Hepatocyte (in vitro differentiated cells): ENCODE measurements around the gene MAP6. TPM values are rescaled to one million over a fixed set of nuclear protein-coding genes. Genes with fewer than 3 reads are reported as not detected.

ENCODE experiments used
- DNase-seq: peaks from one replicate; pipeline ENCODE4 v3.0.0-alpha.2; 2016; ENCODE audit warnings: low spot score
- H2AFZ ChIP-seq: fragments of 200-600 bp; sonication (generic); 2 replicates; pipeline ENCODE4 v1.6.0; 2016; ENCODE audit warnings: antibody characterized with exemption, mild to moderate bottlenecking
- H3K27ac ChIP-seq: fragments of 200-600 bp; sonication (generic); 2 replicates; pipeline ENCODE4 v1.5.1; 2016; ENCODE audit warnings: mild to moderate bottlenecking
- H3K27me3 ChIP-seq: fragments of 200-600 bp; sonication (generic); 2 replicates; pipeline ENCODE4 v1.6.1; 2016
- H3K36me3 ChIP-seq: fragments of 200-600 bp; sonication (generic); replicated peaks from 2 replicates; pipeline ENCODE4 v1.5.1; 2016; ENCODE audit warnings: low read depth; ENCODE audit not compliant: insufficient read depth
- H3K4me1 ChIP-seq: fragments of 200-600 bp; sonication (generic); 2 replicates; pipeline ENCODE4 v1.5.1; 2016; ENCODE audit warnings: mild to moderate bottlenecking, moderate library complexity; ENCODE audit not compliant: insufficient read depth
- H3K4me2 ChIP-seq: fragments of 200-600 bp; sonication (generic); 2 replicates; pipeline ENCODE4 v1.6.0; 2016
- H3K4me3 ChIP-seq: fragments of 200-600 bp; sonication (generic); 2 replicates; pipeline ENCODE4 v1.5.1; 2016; ENCODE audit warnings: mild to moderate bottlenecking
- H3K79me2 ChIP-seq: fragments of 200-600 bp; sonication (generic); 2 replicates; pipeline ENCODE4 v1.6.0; 2017; ENCODE audit warnings: mild to moderate bottlenecking
- H3K9me2 ChIP-seq: fragments of 200-600 bp; sonication (generic); replicated peaks from 2 replicates; pipeline ENCODE4 v1.6.0; 2017; ENCODE audit warnings: mild to moderate bottlenecking; ENCODE audit not compliant: insufficient read depth
- H3K9me3 ChIP-seq: fragments of 200-600 bp; sonication (generic); 2 replicates; pipeline ENCODE4 v1.5.1; 2016; ENCODE audit warnings: low read depth, mild to moderate bottlenecking
- H4K20me1 ChIP-seq: fragments of 200-600 bp; sonication (generic); 2 replicates; pipeline ENCODE4 v1.6.0; 2016; ENCODE audit warnings: mild to moderate bottlenecking; ENCODE audit not compliant: insufficient read depth, poor library complexity, severe bottlenecking
- EZH2 ChIP-seq: fragments of 200-600 bp; sonication (generic); IDR thresholded peaks from 2 replicates; pipeline ENCODE4 v1.6.1; 2016; ENCODE audit warnings: antibody characterized with exemption, mild to moderate bottlenecking, borderline replicate concordance
- EZH2phosphoT487 ChIP-seq: fragments of 200-600 bp; sonication (generic); IDR thresholded peaks from one replicate; pipeline ENCODE4 v1.6.1; 2018; ENCODE audit warnings: antibody characterized with exemption, mild to moderate bottlenecking, low read depth, moderate library complexity; ENCODE audit not compliant: unreplicated experiment, severe bottlenecking
- whole genome bisulfite sequencing: methylation state at CpG from one replicate; pipeline ENCODE4 v1.1.6; 2016; ENCODE audit warnings: low lambda C conversion rate; ENCODE audit errors: missing lambda C conversion rate; 5-methylcytosine and 5-hydroxymethylcytosine counted together
- polyA plus RNA-seq: library from polyadenylated mRNA; unstranded; fragments of >200 nt; fragmentation: Nextera tagmentation; extraction: Ambion mirVana; gene quantifications from 2 replicates; pipeline ENCODE4 v1.2.1, GENCODE V29; 2016
- total RNA-seq: library from RNA; depleted of rRNA; stranded (reverse); fragments of >200 nt; gene quantifications from 2 replicates; pipeline ENCODE4 v1.2.3, GENCODE V29; 2014
- TF ChIP-seq, protein P1 (sequence below): fragments of 200-600 bp; sonication (generic); IDR thresholded peaks from 2 replicates; pipeline ENCODE4 v1.5.1; 2016; ENCODE audit warnings: antibody characterized with exemption, mild to moderate bottlenecking; ENCODE audit not compliant: poor library complexity

Gene MAP6
- total and polyA plus RNA-seq, 2 experiments from 2014 or later = 3.8 to 6.4 TPM

DNA sequence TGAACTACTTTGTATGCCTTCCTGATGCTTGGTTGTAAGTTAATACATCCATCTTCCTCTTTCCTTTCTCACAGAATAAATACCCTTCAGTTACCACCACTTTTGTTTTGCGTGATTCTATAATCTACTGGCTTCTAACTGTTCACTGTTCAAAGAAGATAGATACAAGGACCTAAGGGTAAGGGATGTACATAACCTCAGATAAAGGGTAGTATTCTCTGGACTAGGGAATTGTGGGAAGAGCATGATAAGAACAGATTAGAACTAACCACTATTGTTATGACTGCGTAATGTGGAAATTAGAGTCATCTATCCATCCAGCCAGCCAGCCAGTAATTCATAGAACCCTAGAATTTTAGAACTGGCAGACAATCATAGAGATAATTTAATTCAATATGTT is 36.4 kb downstream of the MAP6 start:
- Histone ChIP-seq H3K27me3 (no peaks in the 10 kb centered on the region), H3K4me3 (no peak overlapping the region), H3K9me2 (no peaks in the 10 kb centered on the region), H2AFZ (no peak overlapping the region), H3K4me2 (no peak overlapping the region), H3K27ac (peak overlapping the region; percentile 91), H3K4me1 (peaks cover 21% of the 10 kb centered on the region), H3K79me2 (no peaks in the 10 kb centered on the region), H4K20me1 (no peaks in the 10 kb centered on the region), H3K9me3 (no peaks in the 10 kb centered on the region), H3K36me3 (no peaks in the 10 kb centered on the region)
- 95% methylated on average over 2 of the region's 2 CpGs for WGBS
- TF ChIP-seq, protein P1, sequence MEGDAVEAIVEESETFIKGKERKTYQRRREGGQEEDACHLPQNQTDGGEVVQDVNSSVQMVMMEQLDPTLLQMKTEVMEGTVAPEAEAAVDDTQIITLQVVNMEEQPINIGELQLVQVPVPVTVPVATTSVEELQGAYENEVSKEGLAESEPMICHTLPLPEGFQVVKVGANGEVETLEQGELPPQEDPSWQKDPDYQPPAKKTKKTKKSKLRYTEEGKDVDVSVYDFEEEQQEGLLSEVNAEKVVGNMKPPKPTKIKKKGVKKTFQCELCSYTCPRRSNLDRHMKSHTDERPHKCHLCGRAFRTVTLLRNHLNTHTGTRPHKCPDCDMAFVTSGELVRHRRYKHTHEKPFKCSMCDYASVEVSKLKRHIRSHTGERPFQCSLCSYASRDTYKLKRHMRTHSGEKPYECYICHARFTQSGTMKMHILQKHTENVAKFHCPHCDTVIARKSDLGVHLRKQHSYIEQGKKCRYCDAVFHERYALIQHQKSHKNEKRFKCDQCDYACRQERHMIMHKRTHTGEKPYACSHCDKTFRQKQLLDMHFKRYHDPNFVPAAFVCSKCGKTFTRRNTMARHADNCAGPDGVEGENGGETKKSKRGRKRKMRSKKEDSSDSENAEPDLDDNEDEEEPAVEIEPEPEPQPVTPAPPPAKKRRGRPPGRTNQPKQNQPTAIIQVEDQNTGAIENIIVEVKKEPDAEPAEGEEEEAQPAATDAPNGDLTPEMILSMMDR = no peak
- TF ChIP-seq EZH2 (no peak), EZH2phosphoT487 (no peak)
- DNase-seq = no peak

DNA sequence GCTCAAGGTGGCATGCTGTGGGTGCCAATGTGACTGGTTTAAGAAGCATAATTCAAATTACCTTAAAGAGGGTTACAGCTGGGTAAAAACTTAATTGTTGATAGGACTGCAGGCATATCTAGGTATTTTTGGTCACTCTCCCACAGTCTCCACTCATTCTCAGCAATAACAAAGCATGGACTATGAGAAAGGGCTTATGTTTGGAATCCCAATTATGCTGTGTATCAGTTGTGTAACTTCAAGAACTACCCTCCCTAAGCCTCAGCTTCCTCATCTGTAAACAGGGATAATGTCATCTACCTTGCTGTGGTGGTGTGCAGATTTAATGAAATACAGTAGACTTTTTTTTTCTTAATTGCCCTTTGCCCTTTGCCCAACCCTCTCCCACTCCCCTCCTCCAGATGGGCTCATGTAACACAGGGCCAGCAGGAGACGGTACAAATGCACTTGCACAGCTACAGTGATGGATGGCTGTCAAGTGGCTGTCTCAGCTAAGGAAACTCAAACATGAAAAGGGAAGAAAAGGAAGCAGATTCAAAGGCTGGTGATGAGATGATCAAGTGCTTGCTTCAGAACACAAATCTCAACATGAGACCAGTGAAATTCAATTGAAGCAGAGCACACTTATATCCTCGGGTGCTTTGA is 37.6 kb downstream of the MAP6 start:
- Histone ChIP-seq H3K27me3 (no peaks in the 10 kb centered on the region), H3K4me2 (no peak overlapping the region), H3K9me2 (no peaks in the 10 kb centered on the region), H3K9me3 (no peaks in the 10 kb centered on the region), H3K4me3 (no peak overlapping the region), H2AFZ (no peak overlapping the region), H4K20me1 (no peaks in the 10 kb centered on the region), H3K36me3 (no peaks in the 10 kb centered on the region), H3K27ac (no peak overlapping the region), H3K79me2 (no peaks in the 10 kb centered on the region), H3K4me1 (peaks cover 21% of the 10 kb centered on the region)
- no peak for DNase-seq
- WGBS = 51% methylated on average over 2 of the region's 2 CpGs
- TF ChIP-seq, protein P1 = no peak
- TF ChIP-seq EZH2phosphoT487 (no peak), EZH2 (no peak)

DNA sequence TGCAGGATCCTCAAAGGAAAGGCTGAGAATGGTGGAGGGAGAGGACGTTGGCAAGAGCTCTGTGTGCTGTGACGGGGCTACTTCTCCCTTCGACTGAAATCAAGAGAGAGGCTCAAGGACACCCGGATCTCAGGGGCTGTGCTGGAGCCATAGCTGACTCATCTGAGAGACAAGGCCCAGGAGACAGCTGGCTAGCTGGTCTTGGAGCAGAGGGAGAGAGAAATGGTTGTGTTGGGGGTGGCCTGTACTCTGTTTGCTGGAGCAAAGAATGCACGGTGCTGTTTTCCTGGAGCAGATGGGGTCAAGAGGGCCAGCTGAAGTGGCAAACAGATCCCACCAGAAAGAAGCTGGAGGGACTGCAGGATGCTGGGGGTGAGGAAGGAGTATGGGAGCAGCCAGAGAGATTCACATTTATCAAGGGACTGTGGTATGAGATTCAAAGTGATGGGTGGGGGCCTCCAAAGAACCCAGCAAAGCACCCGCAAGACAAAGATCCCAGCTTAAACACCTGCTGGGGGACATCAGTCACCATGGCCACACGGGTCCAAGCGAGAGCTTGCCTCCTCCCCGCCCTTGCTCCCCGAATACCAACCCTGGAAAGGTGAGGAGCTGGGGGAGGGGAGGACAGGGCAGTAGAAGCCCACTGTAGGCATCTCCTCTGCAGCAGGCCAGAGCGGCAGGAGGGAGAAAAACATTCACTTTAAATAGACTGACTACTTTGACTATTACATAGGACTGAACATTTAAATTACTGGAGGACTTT is 40.8 kb downstream of the MAP6 start:
- Histone ChIP-seq H3K79me2 (no peaks in the 10 kb centered on the region), H3K27ac (no peak overlapping the region), H3K4me3 (no peak overlapping the region), H3K36me3 (no peaks in the 10 kb centered on the region), H3K4me2 (no peak overlapping the region), H3K9me3 (no peaks in the 10 kb centered on the region), H3K4me1 (no peaks in the 10 kb centered on the region), H4K20me1 (no peaks in the 10 kb centered on the region), H2AFZ (no peak overlapping the region), H3K9me2 (no peaks in the 10 kb centered on the region), H3K27me3 (no peaks in the 10 kb centered on the region)
- WGBS = 68% methylated on average over 10 of the region's 11 CpGs
- DNase-seq = peak; percentile 16
- TF ChIP-seq, protein P1 = no peak
- TF ChIP-seq EZH2phosphoT487 (no peak), EZH2 (no peak)
